ENCODE measurements around the gene FFAR4.

FFAR4 gene

DNA sequence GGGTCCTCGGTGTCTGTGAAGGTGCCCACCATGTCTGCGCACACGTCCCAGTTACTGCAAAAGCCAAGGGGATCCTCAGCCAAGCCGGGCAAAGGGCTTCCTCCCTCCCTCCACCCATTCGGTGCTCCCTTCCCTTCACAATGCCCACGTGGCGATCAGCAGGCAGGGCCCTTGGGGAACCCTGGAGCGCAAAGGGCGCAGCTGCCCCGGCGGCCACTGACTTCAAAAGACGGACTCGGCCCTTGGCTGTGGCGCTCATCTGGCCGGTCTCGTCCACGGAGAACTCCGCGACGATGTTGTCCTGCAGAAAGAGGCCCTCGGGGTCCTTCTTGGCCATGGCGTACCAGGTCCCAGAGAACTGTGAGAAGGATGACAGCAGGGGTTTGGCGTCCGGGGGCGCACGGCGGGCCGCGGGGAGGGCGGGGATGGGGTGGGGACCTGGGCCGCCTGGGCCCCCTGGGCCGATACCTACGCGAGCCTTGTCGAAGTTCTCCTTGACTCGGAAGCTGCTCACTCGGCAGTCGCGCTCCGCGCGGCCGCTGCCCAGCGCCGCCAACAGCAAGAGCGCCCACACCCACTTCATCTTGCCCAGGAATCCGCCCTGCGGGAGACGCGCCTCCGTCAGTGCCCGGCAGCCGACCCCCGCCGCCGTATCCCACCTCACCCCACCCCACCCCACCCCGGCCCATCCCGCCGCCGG is 34.1 kb downstream of the FFAR4 start:
- no peak for DNase-seq (ENCODE audit: low read depth)

DNA sequence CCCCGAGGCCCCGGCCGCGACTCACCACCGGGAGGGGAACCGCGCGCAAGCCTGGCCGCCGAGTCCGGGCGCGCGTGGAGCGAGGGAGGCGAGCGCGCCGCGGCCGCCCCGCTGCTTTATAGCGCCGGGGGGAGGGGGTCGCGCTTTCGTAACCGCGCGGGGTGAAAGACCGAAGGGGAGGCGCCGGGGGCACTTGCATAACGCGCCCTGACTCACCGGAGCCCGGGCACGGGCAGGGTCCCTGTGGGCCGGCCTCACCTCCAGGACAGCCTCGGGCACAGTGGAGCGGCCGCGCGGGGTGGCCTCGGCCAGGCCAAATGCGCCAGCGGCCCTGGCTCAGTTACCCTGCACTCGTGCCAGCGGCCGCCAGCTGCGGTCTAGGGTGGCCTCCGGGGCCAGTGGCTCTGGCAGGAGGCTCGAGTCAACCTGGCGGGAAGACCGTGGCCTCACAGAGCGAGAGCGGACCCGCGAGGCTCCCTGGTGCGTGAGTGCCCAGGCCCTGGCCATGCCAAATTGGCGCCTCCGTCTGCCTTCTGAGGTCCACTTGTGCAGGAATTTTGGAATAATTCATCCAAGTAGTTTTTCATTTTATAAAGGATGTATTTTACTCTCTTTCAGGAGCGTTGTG is 34.8 kb downstream of the FFAR4 start, which contains the start of gene RBP4:
Gene RBP4 (minus strand): TSS at position 90 of the 628 bp plus-strand sequence. CDS start 207 bp downstream, outside the sequence.
- DNase-seq (ENCODE audit: low read depth): no peak

DNA sequence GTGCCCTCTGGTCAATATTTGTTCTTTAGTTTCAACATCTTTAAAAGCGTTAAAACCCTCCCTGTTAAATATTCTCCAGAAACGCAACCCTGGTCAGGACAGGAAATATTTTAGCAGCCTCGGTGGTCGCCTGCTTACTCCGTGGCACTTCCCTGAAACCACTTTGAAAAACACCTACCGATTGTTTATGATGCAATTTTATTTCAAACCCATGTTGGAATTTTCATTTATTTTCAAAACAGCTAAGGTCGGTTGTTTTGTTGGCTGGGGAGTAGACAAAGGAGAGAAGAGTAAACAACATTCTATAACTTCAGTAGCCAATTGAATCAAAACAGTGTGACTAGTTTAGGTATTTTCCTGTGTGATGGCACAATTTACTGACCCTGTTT is 35.3 kb downstream of the FFAR4 start:
- no peak for DNase-seq (ENCODE audit: low read depth)

DNA sequence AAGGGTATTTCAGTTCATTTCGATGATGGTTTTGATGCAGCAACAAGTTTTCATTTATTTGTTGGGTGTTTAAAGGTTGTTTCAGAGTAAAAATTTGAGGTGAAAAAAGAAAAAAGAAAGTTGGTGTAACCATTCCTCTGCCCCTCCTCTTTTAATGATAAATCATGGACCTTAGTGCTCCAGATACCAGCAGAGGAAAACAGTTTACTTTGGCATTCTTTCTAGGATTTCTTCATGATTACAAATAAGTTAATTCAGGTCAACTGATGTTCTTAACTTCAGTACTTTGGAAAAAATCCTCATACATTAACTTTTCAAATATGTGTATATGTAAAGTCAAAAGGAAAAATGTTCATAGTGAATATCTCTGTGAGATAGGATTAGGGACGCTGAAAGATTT is 36.6 kb downstream of the FFAR4 start:
- no peak for DNase-seq (ENCODE audit: low read depth)

DNA sequence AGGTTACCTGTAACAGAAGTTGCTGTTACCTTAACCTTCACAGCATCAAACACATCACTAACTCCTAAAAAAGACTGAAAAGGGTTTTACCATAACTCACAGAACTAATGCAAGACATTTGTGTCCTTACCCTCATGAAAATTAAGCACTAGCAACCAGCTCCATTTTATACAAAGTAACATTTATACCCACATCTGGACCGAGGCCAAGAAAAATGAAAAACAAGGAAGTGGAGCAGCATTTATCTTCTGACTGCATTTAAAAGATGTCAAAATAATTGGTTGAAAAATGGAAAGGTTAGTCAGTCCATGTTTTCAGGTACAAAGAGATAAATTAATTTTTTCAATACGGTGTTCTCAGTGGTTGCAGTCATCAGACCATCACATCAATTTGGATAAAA is 37.7 kb downstream of the FFAR4 start:
- no peak for DNase-seq (ENCODE audit: low read depth)

DNA sequence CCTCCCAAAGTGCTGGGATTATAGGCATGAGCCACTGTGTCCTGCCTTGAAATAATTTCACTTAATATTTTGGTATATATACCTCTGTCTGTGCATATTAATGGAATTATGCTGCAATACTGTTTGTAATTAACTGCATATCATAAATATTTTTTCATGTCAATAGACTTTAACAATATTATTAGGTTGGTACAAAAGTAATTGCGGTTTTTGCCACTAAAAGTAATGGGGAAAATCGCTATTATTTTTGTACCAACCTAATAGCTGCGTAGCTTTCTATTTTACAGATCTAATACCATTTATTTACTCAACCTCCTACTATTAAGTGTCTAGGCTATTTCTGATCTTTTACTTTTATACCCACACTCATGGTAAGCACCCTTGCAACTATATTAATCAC is 42.0 kb downstream of the FFAR4 start:
- DNase-seq (ENCODE audit: low read depth): no peak

DNA sequence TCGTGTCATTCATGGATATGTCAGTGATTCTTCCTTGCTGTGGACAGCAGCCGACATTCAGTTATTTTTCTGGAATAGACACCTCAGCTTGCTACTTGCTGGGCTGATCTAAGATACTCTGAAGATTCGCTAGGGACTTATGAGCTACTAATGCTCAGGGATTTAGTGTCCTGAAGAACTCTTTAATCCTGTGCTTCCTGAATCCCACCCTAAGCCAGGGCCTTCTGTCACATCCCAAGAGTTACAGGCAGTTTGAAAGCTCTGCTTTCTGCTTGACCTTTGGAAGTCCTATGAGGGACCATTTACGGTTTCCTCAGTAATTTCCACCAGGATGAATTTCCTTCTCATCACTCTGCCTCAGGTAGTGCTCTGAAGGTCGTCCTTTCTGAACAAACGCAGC is 45.8 kb downstream of the FFAR4 start, which contains the start of gene PDE6C:
Gene PDE6C (plus strand): TSS at position 227 of the 400 bp plus-strand sequence. CDS start 189 bp downstream, outside the sequence.
- DNase-seq (ENCODE audit: low read depth): no peak

DNA sequence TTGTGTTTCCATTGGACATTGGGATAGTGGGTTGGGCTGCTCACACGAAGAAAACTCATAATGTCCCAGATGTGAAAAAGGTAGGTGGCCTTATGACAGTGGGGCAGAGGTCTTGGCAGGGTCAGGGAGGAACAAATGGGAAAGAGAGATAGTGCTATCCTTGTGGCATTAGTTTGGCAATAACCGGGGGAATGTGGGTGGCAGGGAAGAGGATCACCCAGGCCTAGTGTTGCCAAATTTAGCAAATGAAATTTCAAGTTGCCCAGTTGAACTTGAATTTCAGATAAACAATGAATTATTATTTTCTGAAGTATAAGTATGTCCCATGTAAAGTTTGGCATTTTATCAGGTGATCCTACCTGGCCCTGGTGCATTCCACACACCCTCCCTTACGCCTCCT is 46.7 kb downstream of the FFAR4 start:
- no peak for DNase-seq (ENCODE audit: low read depth)

DNA sequence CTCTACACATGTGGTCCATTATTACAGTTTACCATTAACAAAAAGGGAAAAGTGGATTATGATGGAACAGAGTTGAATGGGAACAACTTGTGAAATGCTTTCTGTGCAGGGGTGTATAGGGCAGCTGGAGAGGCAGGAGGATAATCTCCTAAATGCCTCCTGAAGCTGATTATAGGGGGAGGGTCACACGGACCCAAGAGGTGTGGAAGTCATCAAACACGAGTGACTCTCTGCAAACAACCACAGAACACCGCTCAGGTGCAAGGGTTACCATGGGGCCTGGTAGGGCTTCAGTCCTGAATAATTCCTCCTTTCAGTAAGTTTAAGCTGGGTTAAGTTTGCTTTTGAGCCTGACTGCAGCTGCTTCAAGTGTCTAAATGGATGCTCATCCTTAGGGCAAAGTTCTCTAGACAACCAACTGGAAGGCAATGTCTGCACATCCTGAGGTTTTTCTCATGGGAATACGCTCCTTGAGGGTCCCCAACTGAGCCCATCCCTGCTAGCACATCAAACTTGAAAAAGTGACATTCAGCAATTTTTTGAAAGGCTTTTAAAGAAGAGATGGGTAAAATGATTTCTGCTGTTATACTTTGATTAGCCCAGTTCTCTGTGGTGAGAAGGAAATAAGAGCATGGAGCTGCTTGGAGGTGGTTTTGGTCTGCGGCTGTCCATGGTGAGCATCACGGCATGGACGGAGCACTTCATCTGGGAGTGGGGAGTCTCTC is 47.8 kb downstream of the FFAR4 start:
- DNase-seq (ENCODE audit: low read depth): no peak

DNA sequence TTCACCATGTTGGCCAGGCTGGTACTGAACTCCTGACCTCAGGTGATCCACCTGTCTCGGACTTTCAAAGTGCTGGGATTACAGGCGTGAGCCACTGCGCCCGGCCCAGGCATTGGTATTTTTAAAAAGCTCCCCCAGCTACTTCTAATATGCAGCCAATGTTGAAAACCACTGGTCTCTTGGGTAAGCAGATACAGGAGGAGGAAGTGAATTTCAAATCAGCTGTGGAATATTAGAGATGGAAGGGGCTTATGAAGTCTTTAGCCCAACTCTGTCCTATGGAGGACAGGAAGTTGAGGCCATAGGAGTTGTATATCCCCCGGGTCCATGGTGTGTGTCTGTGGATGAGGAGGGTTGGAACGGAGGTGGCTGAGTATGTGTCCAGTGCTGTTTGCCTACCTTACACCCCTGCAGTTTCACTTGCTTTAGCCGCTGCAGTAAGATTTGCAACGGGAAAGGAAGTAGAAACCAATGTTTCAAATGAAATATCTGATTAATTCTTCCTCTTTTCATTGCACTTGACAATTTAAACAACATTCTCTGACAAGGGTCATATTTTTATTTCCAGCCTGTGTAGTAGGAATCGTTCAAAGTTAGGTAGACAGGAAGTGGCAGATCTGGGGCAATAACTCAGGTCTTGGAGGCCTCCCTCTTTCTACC is 49.2 kb downstream of the FFAR4 start:
- DNase-seq (ENCODE audit: low read depth): no peak

DNA sequence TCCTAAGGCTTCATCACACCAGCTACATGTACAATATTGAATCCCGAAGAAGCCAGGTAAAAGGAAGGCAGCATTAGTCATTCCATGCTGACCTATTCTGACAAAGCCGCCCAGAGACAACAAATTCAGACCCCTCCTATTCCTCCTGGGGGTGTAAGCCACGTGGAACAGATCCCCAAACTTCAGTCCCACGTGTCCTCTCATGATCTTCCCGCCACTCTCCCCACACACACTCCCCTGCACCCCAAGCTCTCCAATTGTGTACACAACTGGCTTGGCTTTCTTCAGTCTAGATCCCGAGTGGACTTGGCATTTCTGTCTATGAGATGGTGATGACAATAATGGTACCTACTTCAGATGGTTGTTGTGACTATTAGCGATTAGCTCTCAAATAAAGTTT is 54.5 kb downstream of the FFAR4 start:
- no peak for DNase-seq (ENCODE audit: low read depth)

DNA sequence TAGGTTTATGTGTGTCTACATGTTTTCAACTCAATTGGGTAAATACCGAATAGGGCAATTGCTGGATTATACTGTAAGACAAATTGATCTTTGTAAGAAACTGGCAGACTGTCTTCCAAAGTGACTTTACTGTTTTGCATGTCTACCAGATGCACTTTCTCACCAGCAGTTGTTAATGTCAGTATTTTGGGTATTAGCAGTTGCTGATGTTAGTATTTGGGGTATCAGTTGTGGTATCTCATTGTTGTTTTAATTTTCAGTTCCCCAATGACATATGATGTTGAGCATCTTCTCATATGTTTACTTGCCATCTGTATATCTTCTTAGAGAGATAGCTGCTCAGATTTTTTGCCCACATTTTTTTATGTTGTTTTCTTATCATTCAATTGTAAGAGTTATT is 56.5 kb downstream of the FFAR4 start:
- DNase-seq (ENCODE audit: low read depth): no peak

DNA sequence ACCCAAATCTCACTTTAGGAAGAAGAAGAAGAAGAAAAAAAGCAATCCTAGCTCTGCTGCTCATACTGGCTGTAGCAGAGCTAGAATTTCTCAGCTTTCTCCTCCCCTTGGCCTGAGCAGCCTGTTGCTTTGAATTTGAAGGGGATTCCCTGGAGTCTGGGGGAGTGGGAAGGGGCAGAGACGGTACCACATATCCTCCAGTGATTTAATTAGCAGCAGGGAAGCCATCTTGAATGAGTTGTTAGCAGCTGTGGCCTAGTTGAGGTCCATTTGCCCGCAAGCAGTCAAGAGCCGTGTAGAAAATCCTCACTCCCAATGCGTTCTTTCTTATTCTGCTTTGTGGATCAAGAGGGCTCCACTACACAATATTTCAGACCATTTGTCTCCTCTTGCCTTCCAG is 62.4 kb downstream of the FFAR4 start:
- DNase-seq (ENCODE audit: low read depth): no peak

DNA sequence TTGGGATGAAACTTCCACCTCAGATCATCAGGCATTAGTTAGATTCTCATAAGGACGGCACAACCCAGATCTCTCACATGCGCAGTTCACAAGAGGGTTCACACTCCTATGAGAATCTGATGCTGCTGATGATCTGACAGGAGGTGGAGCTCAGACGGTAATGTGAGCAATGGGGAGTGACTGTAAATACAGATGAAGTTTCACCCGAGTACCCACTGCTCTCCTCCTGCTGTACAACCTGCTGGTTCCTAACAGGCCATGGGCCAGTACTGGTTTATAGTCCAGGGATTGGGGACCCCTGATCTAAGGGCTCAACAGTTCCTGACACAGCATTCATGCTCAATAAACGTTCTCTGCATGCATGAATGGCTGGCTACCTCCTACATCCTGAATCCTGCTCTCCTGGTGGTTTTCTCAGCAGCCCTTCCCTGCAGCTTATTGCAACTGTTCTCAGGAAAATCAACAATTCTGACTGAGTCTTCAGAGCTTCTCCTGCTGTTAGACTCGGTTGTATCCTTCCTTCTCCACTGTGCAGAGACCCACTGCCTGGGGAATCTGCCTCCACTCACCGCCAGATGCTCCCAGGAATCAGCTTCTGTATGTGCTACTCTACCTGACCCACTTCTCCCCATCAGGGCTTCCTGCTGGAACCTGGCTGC is 63.3 kb downstream of the FFAR4 start:
- DNase-seq (ENCODE audit: low read depth): no peak

DNA sequence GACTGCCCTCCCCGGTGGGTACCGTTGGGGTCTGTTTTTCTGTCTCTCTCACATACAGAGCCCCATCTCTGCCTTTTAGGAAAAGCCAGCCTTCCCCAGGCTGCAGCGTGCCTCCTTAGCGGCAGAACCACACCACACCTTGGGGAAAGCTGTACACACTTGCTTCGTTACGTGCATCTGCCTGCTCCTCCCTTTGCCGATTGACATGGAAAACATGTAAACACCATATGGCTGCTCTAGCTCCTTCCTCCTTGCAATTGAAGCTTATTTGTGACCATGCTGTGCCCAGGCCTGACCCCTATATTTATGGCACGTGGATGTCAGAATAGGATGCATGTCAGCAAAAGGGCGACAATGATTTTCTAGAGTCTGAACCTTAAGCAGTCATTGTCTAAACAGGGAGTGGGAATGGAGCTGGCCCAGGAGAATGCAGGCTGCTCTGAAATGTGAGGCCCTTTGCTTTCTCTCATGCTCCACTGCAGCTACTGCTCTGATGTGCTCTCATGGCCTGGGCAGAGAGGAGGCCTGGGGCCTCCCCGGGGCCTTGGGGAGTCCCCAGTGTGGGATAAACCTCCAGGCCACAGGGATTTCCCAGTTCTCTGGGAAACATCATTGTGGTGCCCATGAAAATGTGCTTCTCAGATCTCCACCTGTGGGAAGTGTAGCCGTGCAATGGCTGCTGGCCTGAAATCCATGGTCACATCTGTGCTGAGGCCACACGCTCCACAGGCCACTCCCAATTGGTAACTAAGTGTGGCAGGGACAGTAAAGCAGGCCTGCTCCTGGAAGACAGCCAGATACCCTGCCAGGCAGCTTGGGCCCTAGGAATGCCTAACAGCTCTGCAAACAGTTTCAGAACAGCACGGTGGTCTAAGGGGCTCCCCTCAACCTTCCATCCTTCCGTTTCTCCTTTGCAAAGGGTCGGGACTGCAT is 64.4 kb downstream of the FFAR4 start:
- DNase-seq (ENCODE audit: low read depth): no peak
